Measurements from ENCODE around the gene SLIT1.

SLIT1 gene

DNA sequence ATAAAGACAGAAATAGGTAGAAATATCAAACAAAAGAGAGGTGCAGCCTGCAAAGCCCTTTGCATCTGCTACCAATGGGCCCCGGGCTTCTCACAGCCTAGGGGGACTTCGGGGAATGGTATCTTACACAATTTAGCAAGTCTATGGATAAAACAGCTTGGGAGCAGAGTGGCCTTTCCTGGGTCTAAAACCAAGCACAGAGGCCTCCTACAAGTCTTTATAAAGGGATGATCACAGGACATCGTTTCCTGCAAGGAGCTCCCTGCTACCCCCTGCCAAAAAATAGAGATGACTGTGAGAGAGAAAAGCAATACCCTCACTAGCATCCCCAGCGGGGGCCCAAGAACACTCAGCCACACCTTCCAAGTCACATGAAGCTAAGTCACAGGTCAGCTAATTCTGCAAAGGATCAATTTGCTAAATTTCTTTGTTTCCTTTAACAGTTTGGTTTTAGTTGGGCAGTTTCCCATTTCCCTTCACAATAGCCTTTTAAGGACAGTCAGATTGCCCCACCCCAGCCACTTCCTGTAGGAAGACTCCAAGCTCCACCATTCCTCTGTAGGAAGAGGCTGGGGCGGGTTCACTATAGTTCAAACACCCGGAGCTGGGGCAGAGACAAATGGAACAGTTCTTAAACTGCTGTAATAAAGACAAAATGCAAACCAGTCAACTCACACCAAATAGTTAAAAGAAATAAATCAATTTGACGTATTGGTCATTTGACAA lies 105.5 kb downstream of the SLIT1 start:
- no peak for DNase-seq (ENCODE audit: low read depth in 2 of 2)

DNA sequence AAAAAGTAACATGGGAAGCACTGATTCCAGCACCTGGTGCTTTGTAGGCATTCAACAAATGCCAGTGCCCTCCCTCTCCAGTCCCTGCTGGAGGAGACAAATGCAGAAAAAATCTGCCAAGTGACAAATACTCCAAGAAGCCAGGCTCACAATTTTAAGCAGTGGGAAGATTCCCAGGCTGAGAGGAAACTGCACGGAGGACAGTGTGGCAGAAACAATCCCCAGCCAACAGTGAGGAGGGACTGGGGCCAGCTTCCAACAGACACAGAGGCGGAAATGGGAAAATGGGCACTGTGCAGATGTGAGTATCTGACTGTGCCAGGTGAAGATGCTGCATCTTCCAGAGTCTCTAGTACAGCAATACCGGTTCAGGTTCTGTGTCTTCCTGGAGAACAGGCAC lies 106.3 kb downstream of the SLIT1 start:
- DNase-seq (ENCODE audit: low read depth in 2 of 2) = no peak

DNA sequence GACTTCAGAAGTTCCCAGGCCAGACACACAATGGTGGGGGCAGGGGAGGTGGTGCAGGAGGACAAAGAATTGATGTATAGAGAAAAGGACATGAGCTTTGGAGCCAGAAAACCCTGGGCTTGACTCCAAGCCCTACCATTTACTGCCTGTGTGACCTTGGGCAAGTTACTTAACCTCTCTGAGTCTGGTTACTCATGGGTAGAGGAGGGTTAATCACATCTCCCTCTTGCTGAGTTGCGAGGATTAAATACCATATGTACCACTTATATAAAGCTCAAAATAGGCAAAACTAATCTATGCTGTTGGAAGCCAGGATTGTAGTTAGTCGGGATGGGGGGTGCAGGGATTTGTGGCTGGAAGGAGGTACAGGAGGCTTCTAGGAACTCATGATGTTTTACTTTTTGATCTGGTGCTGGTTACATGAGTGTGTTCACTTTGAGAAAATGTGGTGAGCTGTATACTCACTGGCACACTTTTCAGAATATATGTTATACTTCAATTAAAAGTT lies 106.8 kb downstream of the SLIT1 start:
- no peak for DNase-seq (ENCODE audit: low read depth in 2 of 2)

- DNase-seq (ENCODE audit: low read depth in 2 of 2) = no peak
Measured at GRCh38 chr10:97078261-97078937, 107.4 kb downstream of the SLIT1 start.

DNA sequence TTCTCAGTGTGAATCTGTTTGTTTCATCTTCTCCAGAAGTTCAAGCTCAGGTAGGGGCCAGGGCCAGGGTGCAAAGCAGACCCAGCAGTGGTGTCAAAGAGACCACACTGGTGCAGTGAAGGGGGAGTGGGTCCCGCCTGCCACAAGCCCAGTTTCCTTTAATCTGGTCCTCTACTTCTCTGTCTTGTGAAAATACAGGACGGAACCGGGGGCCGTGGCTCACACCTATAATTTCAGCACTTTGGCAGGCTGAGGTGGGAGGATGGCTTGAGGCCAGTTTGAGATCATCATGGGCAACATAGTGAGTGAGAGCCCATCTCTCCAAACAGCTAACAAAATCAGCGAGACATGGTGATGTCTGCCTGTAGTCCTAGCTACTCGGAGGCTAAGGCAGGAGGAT lies 109.0 kb downstream of the SLIT1 start:
- DNase-seq (ENCODE audit: low read depth in 2 of 2) = no peak

- no peak for DNase-seq (ENCODE audit: low read depth in 2 of 2)
Measured at GRCh38 chr10:97075961-97076525, 109.7 kb downstream of the SLIT1 start.

- DNase-seq (ENCODE audit: low read depth in 2 of 2) = no peak
Measured at GRCh38 chr10:97075421-97075820, 110.3 kb downstream of the SLIT1 start.

DNA sequence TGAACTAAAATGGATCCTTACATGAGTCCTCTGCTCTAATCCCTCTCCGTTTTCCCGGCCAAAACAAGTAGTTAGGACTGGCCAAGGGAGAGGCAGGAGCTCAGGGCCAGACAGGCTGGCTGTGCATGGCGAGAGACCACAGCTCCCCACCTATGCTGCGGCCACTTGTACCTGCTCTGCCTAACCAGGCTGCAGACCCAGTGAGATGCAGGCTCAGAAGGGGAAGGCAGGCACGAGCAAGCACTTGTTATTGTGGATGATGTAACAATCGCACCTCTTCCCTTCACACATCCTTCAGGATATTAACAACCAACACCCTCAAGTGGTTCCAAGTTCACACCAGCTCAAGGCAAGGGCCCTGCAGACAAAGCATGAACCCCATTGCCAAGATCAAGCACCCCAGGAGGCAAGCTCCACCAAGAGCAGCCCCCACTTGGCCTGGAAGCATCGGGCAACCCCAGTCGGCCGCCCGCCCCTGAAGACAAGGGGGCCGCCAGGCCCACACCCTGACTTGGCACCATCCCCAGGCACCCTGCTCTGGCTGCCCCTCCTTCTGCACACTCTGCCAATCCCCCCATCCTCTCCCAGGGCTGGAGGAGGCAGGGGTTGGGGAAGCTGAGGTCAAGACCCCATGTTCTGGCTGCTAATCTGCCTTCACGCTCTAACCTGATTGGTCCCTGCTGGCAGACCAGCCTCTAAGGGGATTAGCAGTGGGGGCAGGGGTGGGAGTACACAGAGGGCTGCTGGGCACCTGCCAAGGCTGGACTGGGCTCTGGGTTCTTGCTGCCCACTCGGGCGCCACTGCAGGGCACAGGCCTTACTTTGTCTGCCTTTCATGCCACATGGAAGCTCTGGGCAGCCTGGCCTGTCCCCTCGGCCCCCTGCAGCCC lies 111.3 kb downstream of the SLIT1 start:
- DNase-seq (ENCODE audit: low read depth in 2 of 2) = no peak

GRCh38 chr10:97072851-97073665 lies 112.7 kb downstream of the SLIT1 start:
- DNase-seq (ENCODE audit: low read depth in 2 of 2) = peak; percentile 69 to 76

DNA sequence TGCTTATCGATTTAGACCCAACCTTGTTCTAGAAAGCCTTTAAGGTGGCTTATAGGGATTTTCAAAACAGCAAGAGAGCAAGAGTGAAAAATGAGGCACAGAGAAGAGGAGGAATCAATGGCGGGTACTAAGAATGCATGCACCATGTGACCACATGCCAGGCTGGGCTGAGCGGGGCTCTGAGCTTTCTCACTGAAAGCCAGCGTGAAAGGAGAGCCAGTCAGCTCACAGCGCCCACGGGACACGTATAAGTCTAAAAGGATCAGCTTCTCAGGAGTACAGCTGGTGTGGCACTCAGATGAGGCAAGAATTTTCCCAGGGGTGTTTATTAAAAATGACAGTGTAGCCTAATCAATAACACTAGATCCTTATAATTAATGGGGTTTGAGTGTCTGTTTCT lies 114.3 kb downstream of the SLIT1 start:
- no peak for DNase-seq (ENCODE audit: low read depth in 2 of 2)

GRCh38 chr10:97069576-97070362 lies 116.0 kb downstream of the SLIT1 start:
- DNase-seq (ENCODE audit: low read depth in 2 of 2) = no peak

DNA sequence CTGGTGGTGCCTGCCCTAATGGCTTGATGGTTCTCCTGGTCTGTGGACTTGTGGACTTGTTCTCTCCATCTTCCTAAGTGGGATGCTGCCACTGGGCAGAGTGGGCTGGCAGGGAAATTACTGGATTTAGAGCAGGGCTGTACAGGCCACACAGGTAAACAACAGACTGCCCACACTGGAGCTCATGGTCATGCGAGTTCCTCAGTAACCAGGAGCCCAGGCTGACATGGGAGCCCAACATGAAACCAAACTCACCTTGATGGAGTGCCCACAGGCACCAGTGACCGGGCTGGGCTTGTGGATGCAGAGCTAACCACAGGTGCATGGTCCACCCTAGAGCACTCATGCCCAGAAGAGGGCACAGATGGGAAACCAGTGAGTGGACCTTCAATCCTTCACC lies 116.7 kb downstream of the SLIT1 start:
- DNase-seq (ENCODE audit: low read depth in 2 of 2) = no peak

DNA sequence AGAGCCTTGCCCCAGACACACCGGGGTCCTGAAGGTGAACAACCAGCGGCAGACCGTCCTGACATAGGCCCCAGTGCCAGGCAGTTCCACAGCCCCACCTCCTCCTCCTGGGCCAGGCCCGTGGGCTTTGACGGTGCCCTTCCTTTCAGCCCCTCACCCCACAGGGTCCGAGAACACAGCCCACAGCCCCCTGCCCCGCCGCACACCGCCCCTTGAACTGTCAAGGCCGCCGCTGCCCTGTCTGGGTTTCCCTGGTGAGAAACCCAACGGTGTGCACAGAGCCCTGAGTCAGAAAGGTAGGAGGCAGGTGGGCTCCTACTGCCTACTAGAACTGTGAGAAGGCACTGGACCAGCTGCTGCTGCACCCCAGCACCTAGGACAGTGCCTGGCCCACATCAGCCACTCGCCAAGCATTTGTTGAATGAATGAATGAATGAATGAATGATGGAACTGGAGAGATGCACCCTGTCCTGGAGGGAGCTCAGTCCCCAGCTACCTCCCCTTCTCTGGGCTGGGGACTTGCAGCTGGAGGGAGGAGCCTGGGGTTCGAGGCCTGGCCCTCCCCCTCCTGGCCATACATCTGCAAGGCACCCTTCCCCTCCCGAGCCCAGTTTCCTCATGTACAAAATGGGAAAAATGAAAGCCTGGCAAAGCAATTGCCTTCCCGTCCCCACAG lies 117.9 kb downstream of the SLIT1 start:
- DNase-seq (ENCODE audit: low read depth in 2 of 2) = no peak

- no peak for DNase-seq (ENCODE audit: low read depth in 2 of 2)
Measured at GRCh38 chr10:97066877-97067555, 118.7 kb downstream of the SLIT1 start.

DNA sequence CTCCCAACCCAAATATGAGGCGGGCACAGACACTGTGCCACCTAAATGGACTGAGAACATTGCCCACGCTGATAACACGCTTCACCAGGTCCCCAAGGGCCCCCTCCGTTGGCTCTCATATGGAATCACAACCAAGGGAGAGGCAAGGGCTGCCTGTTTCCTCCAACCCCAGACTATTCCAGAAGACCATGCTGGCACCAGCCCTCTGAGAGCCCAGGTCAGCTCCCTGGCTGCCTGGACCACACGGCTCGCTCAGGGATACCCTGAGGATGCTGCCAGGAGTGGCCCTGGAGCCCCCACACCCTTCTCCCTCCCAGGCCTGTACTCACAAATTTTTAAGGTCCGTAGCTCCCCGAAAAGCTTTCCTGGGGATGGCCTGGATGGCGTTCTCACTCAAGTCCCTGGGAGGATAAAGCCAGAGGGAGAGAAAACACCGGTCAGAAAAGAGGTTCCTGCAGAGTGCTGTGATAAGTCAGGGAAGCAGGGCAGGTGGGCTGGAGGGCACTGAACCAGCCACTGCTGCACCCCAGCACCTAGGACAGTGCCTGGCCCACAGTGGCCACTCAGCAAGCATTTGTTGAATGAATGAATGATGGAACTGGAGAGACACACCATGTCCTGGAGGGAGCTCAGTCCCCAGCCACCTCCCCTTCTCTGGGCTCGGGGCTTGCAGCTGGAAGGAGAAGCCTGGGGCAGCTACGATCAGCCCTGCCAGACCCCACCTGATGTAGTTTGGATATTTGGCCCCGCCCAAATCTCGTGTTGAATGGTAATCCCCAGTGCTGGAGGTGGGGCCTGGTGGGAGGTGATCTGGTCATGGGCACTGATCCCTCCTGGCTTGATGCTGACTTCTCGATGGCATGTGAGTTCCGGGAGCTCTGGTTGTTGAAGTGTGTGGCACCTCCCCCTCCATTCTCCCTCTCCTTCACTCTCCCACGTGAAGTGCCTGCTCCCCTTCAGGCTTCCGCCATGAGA lies 119.8 kb downstream of the SLIT1 start:
- no peak for DNase-seq (ENCODE audit: low read depth in 2 of 2)

DNA sequence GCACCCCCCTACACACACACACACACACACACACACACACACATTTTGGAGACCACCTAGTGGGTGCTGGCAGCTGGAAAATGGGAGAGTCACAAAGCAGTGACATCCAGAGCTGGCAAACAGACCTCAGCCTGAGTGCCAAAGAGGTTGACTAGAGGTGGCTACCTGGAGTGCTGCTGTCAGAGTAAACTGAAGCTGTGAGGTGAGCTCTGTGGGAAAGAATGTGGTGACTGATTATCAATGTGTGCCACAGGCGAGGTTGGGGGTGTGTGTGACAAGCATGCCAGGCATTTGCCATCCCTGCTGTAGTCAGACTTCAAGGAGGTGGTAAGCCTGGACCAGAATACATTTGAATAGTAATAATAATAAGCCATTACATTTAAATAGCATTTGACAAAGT lies 120.6 kb downstream of the SLIT1 start:
- no peak for DNase-seq (ENCODE audit: low read depth in 2 of 2)

DNA sequence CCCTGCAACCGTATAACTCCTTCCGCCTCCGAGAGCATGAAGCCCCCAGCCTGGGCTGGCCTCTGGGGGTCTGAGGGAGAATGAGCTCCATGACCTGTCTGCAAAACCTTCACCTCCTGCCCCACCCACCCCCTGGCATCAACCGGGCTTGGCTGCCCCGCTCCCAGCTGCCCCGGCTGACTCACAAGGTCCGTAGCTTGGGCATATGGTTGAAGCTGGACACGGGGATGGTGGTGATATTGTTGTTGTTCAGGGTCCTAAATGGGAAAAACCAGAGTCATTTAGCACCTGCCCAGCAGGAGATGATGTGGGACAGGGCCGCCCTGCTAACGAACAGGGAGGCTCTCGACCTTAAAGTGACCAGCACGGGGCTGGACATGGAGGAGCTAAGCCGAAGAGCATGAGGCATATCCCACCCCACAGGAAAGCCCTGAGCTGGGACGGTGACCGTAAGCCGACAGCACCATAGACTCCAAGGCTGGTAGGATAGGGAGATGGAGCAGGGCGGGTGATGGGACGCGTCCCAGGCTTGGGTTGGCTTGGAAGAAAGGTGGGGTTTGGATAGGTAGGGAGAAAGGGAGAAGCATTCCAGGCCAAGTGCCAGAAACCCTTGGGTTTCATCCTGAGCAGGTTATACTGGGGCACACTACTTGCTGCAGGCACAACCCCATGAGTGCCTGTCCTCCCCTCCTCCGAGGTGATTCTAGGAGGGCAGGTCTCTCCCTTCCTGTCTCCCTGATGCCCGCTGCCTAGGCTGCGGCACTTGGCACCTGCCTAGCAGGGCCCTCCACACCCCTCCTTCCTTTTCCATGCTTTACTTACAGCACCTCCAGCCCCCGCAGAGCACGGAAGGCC lies 121.5 kb downstream of the SLIT1 start:
- DNase-seq (ENCODE audit: low read depth in 2 of 2) = no peak
